Stimulated activated naive CD4-positive, alpha-beta T cell treated with Interleukin-2 at 50 U/mL for 16 hours (primary cell): ENCODE results near the gene PARS2.
A peak's percentile ranks its signal among the peaks of the same experiment; 100 is the strongest.
"Not testable (repeated sequence)": the region's sequence is repeated elsewhere in the genome, so short reads cannot be mapped to it uniquely, and the experiment has no call there.

Experiments used
- DNase-seq: peaks from one replicate; lab custom pipeline; 2025; lab: John Stamatoyannopoulos, UW

PARS2 gene

DNA sequence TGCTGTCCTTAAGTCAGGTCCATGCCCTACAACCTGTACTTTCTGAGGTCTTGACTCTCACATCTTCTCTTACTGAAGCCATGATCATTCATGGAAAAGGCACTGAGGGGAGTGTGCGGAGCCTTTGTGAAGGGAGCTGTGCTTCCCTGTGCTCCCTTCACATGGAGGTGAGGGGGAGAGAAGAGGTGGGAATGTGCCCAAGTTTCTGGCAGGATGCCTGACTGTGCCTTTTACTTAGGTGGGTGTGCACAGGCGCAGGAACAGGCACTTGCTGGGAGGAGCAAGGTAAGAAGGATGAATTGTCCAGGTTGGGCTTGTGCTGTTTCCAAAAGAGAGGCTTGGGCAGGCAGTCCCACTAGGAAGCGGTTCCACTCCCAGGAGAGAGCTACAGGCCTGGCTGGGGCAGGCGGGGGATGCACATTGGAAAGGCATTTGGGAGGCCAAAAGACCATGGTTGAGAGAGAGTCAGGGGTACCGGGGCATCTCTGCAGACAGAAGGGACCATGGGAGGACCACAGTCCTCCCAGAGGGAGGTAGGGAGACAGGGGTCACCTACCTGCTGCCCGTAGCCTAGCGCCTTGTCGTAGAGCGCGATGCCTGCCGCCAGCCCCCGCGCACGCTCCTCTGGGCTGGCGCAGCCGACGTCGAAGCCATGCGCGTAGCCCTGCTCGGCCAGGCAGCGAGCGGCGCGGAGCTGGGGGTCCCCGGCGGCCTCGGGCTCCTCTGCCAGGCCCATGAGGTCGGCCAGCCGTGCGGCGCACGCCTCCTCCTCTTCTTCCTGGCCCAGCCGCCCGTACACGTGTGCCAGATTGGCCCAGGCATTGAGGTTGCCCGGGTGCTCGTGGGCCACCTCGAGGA lies 35.9 kb upstream of the PARS2 start:
- no peak for DNase-seq

DNA sequence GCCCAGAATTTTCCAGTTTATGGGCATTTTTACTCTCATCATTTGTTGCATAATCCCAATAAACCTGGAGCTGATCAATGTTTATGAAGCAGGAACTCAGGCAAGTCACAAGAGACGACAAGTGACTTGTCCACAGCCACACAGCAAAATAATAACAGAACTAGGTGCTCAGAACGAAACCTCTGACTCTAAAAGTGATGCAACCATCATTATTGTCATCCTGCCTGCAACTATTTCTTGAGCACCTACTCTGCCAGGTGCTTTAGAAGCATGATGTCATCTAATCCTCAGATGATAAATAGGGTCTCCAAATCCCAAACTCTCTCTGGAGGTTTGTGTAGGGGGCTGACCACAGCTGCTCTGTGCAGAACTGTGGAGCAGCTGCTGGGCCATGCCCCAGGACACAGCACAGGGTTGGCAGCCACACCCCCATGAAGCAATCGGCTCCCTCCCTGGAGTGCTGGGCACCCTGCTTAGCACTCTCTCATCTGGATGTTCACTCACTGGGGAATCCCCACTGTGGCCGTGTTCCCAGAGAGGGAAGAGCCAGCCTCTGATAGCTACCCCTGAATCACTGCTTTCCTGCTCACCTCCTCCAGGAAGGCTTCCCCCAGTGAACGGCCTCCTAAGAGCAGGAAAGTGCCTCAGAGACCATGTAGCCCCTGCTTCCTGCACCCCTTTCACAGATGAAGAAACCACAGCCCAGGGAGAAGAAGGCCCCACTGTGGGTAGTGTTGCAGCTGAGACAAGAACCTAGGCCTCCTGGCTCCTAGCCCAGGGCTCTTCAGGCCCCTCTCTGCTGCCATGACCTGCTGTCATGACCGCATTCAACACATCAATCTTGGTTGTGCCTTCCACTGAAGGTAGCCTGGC lies 34.7 kb upstream of the PARS2 start:
- DNase-seq = peak; percentile 35

DNA sequence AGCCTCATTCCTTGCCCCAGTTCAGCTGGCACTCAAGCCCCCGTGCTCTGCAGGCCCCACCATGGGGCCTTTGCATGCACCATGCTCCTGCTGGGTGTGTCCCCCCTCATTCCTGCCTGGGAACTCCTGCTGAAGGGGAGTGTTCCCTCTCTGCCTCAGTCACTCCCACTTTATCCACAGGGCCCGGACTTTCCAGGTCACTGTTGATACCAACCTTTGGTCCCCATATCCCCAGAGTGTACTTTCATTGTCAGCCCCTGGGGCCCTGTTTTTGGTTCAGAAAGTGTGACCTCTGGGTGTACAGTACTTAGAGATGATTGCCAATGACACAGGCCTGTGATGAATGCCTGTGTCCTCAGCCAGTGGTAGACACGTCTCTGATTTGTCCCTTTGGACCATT lies 33.9 kb upstream of the PARS2 start:
- no peak for DNase-seq

GRCh38 chr1:54796902-54797301 lies 32.6 kb upstream of the PARS2 start:
- DNase-seq = no peak

GRCh38 chr1:54795841-54796468 lies 31.6 kb upstream of the PARS2 start:
- no peak for DNase-seq

GRCh38 chr1:54795356-54795665 lies 31.0 kb upstream of the PARS2 start:
- DNase-seq = no peak

GRCh38 chr1:54794451-54795355 lies 30.4 kb upstream of the PARS2 start:
- DNase-seq = no peak

DNA sequence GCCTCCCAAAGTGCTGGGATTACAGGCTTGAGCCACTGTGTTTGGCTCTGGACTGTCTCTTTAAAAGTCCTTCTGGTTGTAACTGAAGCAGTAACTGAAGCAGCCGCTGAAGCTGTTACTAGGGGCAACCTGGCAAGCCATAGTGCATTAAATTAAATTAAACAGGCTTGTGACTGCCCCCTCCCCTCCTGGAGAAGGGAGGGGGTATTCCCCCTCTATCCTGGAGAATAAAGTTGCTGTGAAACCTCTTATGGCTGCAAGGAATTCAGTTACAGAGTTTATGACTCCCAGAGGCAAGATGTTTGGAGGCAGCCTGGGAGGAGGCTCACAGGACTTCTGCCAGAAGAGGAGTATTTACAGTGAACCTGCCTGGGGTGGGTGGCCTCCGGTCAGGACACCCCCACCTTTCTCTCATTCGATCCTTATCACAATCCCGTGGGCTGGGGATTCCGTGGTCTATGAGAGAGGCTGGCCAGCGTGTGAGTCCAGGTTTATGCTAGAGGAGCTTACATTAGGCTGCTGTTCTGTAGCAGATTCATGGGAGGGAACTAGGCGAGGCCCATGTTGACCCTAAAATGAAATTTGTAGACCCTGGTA lies 28.5 kb upstream of the PARS2 start:
- DNase-seq = no peak

GRCh38 chr1:54791880-54792522 lies 27.7 kb upstream of the PARS2 start:
- peak; percentile 21 for DNase-seq

DNA sequence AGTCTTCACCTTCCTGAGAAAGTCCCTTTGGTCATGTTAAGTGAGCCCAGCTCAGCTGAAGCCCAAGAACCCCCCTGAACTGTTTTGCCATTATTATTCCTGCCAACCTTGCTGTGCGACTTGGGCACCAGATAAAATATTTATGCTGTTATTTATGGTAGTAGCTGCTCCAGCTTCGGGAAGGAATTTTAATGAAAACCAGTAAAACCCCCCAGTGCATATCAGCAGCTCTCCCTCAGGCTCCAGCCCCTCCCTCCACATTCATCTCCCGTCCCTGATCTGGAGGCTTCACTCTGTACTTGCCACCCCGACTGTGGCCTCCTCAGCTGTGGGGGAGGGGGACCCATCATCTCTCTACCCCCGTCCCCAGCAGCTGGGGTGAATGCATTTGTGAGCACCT lies 24.1 kb upstream of the PARS2 start:
- no peak for DNase-seq

DNA sequence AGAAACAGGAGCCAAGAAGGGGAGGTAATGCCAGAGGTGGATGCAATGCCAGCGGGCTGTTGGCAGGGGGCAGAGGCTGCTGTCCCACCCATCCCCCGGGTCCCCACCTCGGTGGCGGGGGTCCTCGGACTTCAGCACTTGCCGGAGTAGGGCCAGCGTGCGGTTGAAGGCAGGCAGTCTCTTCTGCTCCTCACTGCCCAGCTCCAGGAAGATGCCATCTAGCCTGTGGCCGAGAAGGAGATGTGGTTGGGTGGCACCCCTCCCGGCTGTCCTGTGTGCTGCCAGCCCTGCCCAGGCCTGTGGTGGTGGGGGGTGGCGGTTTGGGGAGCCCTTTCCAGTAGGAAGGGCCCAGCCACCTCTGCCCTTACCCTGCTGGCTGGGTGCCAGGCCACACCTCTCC lies 23.3 kb upstream of the PARS2 start:
- DNase-seq = no peak

DNA sequence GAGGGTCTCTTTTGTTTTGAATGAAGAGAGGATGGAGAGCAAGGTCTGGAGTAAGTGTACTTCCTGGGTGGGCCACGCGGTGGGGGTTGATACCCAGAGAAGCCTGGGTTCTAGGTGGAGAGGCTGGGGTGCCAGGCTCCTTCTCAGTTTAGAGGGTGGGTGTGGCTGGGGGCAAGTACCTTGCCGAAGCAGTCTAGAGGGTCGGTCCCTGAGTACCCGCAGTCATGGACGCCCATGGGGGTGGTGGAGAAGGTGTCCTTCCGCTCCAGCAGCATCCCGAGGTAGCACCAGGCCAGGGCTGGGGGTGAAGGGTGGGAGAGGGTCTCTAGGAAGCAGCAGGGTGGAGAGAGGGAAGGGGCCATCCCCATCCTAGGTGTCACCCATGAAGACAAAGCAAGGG lies 22.5 kb upstream of the PARS2 start:
- no peak for DNase-seq

DNA sequence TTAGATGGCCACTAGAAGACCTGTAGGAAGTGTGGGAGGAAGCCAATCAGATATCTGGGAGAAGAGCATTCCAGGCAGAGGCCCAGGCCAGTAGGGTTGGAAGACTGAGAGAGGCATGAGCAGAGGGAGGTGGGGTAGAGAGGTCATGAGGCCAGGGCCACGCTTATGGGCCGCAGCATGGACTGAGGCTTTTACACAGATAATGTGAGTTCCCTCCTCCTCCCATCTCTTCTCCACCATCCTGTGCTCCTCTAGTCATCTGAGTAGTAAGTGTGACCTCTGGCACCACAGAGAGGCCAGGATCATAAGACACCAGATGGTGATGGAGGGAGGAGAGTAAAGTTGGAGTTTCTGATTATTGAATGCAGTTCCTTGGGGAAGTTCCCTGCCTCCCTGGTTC lies 19.7 kb upstream of the PARS2 start:
- DNase-seq = no peak

GRCh38 chr1:54782588-54782987 lies 18.3 kb upstream of the PARS2 start:
- DNase-seq = no peak

- DNase-seq = no peak
Observed at GRCh38 chr1:54782156-54782555, 17.8 kb upstream of the PARS2 start.

- no peak for DNase-seq
Observed at GRCh38 chr1:54781023-54781723, 16.9 kb upstream of the PARS2 start.

DNA sequence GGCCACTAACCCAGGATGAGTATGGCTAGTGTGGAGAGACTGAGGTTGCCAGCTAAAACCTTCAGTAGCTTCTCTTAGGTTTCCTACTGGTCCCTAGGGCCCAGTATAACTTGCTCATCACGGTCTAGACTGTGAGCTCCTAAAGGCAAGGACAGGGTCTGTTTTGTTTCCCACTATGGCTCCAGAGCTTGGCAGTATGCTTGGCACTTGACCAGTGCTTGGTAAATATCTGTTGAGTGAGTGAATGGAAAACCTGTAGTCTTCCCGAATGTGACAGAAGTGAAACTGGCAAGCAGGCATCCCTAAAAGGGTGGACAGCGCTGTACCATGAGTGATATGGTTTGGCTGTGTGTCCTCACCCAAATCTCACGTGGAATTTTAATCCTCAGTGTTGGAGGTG lies 13.1 kb upstream of the PARS2 start:
- DNase-seq = no peak

DNA sequence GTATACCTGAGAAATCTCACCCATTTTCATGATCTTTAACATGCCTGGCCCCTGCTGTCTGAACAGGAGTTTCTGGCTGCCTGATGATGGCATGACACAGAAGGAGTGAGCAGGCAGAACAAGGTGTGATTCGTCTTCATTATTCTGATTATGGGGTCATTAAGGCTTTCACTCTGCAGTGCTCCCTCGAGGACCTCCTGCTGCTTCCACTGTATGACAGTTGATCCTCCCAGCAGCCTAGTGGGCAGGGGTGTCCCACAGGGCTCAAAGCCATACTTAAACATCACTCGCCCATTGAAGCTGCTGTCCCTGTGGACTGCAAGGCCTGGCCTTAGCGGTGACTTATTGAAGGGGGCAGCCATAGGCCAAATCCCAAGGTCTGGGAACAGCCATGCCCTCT lies 12.7 kb upstream of the PARS2 start:
- DNase-seq = no peak

DNA sequence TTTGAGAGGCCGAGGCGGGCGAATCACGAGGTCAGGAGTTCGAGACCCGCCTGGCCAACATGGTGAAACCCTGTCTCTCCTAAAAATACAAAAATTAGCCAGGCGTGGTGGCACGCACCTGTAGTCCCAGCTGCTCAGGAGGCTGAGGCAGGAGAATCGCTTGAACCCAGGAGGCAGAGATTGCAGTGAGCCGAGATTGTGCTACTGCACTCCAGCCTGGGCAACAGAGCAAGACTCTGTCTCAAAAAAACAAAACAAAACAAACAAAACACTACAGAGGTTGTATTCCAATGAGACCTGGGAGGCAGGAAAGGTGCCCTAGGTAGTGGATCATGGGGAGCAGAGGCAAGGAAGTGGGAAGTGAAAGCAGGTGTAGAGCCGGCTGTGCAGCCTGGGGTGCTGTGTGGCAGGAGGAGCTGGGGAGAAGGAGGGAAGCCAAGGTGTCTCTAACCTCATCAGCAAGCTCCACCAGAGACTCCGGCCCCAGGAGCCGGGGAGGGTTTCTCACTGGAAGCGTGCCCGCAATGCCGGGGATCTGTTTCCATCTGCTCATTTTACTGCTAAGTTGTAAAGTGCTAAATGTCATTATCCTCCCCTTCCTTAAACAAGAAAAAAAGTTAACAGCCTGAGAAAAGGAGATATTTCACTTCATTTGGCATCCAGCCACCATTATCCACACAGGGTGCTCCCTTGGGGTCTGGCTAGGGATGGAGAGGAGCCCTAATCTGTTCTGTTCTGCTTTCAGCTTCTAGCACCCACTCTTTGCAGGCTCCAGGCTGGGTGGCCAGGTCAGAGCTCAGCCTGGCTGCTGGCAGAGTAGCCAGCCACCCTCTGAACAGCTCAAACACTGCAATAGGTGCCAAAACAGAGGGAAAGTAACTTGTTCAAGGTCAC lies 11.8 kb upstream of the PARS2 start:
- not testable (repeated sequence) for DNase-seq
